Measurements from ENCODE around the gene TVP23A.
"Not testable (repeated sequence)": the region's sequence is repeated elsewhere in the genome, so short reads cannot be mapped to it uniquely, and the experiment has no call there.

The TVP23A gene

GRCh38 chr16:10750793-10751192 is 67.8 kb downstream of the TVP23A start:
- no peak overlapping the region for H3K4me3 ChIP-seq (replicated peaks; ENCODE audit: low read depth, low read length)
- no peak for TF ChIP-seq CTCF (IDR thresholded peaks at IDR 0.05; ENCODE audit: low read length, missing control alignments)
- DNase-seq (ENCODE audit: low read depth) = no peak

GRCh38 chr16:10745841-10746240 is 72.8 kb downstream of the TVP23A start:
- peak; percentile 42 for DNase-seq (ENCODE audit: low read depth)
- no peak overlapping the region for H3K4me3 ChIP-seq (replicated peaks; ENCODE audit: low read depth, low read length)
- no peak for TF ChIP-seq CTCF (IDR thresholded peaks at IDR 0.05; ENCODE audit: low read length, missing control alignments)

GRCh38 chr16:10744370-10745030 is 74.1 kb downstream of the TVP23A start:
- no peak for DNase-seq (ENCODE audit: low read depth)
- no peak for TF ChIP-seq CTCF (IDR thresholded peaks at IDR 0.05; ENCODE audit: low read length, missing control alignments)

GRCh38 chr16:10743610-10744369 is 74.8 kb downstream of the TVP23A start, which contains the start of gene NUBP1:
TSS of gene NUBP1 (plus strand) at chr16:10743842. CDS start at chr16:10743864, 22 bp downstream.
- TF ChIP-seq CTCF (IDR thresholded peaks at IDR 0.05; ENCODE audit: low read length, missing control alignments) = no peak
- peak; percentile 98 for DNase-seq (ENCODE audit: low read depth)
- H3K4me3 ChIP-seq (replicated peaks; ENCODE audit: low read depth, low read length) = peak within 1 kb of the TSS; percentile 71

More at GRCh38 chr16:10744370-10745030, 74.1 kb downstream of the TVP23A start:
- H3K4me3 ChIP-seq (replicated peaks; ENCODE audit: low read depth, low read length) = peak overlapping the region; percentile 53

GRCh38 chr16:10743227-10743609 is 75.4 kb downstream of the TVP23A start:
- H3K4me3 ChIP-seq (replicated peaks; ENCODE audit: low read depth, low read length) = peak overlapping the region; percentile 71
- TF ChIP-seq CTCF (IDR thresholded peaks at IDR 0.05; ENCODE audit: low read length, missing control alignments) = no peak
- no peak for DNase-seq (ENCODE audit: low read depth)

- DNase-seq (ENCODE audit: low read depth) = peak; percentile 17
- no peak overlapping the region for H3K4me3 ChIP-seq (replicated peaks; ENCODE audit: low read depth, low read length)
- TF ChIP-seq CTCF (IDR thresholded peaks at IDR 0.05; ENCODE audit: low read length, missing control alignments) = no peak
These were observed 76.8 kb downstream of the TVP23A start for GRCh38 chr16:10741844-10742243.

GRCh38 chr16:10741249-10741648 is 77.3 kb downstream of the TVP23A start:
- not testable (repeated sequence) for DNase-seq (ENCODE audit: low read depth); H3K4me3 ChIP-seq (replicated peaks; ENCODE audit: low read depth, low read length)

All from fibroblast of pulmonary artery (primary cell).